ENCODE results near the gene KCNA10. TPM values are rescaled to one million over a fixed set of nuclear protein-coding genes. Genes with fewer than 3 reads are reported as not detected.
"Not testable (repeated sequence)": the region's sequence is repeated elsewhere in the genome, so short reads cannot be mapped to it uniquely, and the experiment has no call there.

Gene KCNA10
- total RNA-seq, 2 experiments from 2014 or later = not detected

- ATAC-seq (peak; percentile 80), DNase-seq (peak; percentile 69)
- Mint-ChIP-seq H3K27me3 (peaks cover 52% of the 10 kb centered on the region), H3K9me3 (ENCODE audit: low read depth) (no peaks in the 10 kb centered on the region), H3K4me3 (peak overlapping the region; percentile 30), H3K4me1 (no peaks in the 10 kb centered on the region), H3K27ac (no peak overlapping the region), H3K36me3 (no peaks in the 10 kb centered on the region)
- CTCF ChIA-PET = interaction anchor here (0.7 to 4.6 kb wide), 21 partner anchors 8 to 305 kb away, joined by 3 to 51 read pairs (median 5); partner anchors contain the start of gene KCNA2
Observed at GRCh38 chr1:110524311-110525248, 5.6 kb upstream of the KCNA10 start.

GRCh38 chr1:110523011-110523410, 4.0 kb upstream of the KCNA10 start:
- Mint-ChIP-seq H3K36me3 (no peaks in the 10 kb centered on the region), H3K27me3 (peaks cover 43% of the 10 kb centered on the region), H3K4me3 (no peak overlapping the region), H3K27ac (no peak overlapping the region), H3K9me3 (ENCODE audit: low read depth) (no peaks in the 10 kb centered on the region), H3K4me1 (no peaks in the 10 kb centered on the region)
- ATAC-seq = no peak
- CTCF ChIA-PET = interaction anchor here (1.0 to 4.6 kb wide), 4 partner anchors 27 to 259 kb away, joined by 3 to 51 read pairs (median 4); no protein-coding TSS in a partner anchor
- DNase-seq = no peak

- no peaks in the 10 kb centered on the region for H3K9me3 Mint-ChIP-seq (ENCODE audit: low read depth)
- H3K4me1 Mint-ChIP-seq = no peaks in the 10 kb centered on the region
- peaks cover 40% of the 10 kb centered on the region for H3K27me3 Mint-ChIP-seq
- H3K36me3 Mint-ChIP-seq = no peaks in the 10 kb centered on the region
- DNase-seq (no peak), ATAC-seq (no peak)
- H3K4me3 Mint-ChIP-seq = no peak overlapping the region
- no peak overlapping the region for H3K27ac Mint-ChIP-seq
- CTCF ChIA-PET = interaction anchor here (1.0 to 4.6 kb wide), 4 partner anchors 27 to 259 kb away, joined by 3 to 51 read pairs (median 4); no protein-coding TSS in a partner anchor
Observed at GRCh38 chr1:110522560-110522959, 3.6 kb upstream of the KCNA10 start.

GRCh38 chr1:110520827-110521226, 1.9 kb upstream of the KCNA10 start:
- H3K27me3 Mint-ChIP-seq = peaks cover 30% of the 10 kb centered on the region

GRCh38 chr1:110515891-110516290, 3.1 kb downstream of the KCNA10 start:
- DNase-seq (no peak), ATAC-seq (no peak)
- H3K4me1 Mint-ChIP-seq = no peaks in the 10 kb centered on the region
- H3K27ac Mint-ChIP-seq = no peak overlapping the region
- H3K36me3 Mint-ChIP-seq = no peaks in the 10 kb centered on the region
- H3K27me3 Mint-ChIP-seq = peaks cover 6% of the 10 kb centered on the region
- no peaks in the 10 kb centered on the region for H3K9me3 Mint-ChIP-seq (ENCODE audit: low read depth)
- no peak overlapping the region for H3K4me3 Mint-ChIP-seq
- CTCF ChIA-PET = interaction anchor here (0.9 kb wide), 1 partner anchor 265 kb away, joined by 3 read pairs; no protein-coding TSS in a partner anchor

More at GRCh38 chr1:110520827-110521226, 1.9 kb upstream of the KCNA10 start:
- ATAC-seq (no peak), DNase-seq (no peak)
- Mint-ChIP-seq H3K36me3 (no peaks in the 10 kb centered on the region), H3K27ac (no peak overlapping the region), H3K4me1 (no peaks in the 10 kb centered on the region), H3K9me3 (ENCODE audit: low read depth) (no peaks in the 10 kb centered on the region), H3K4me3 (no peak overlapping the region)
- CTCF ChIA-PET = interaction anchor here (1.1 to 1.8 kb wide), 4 partner anchors 8 to 472 kb away, joined by 3 to 8 read pairs (median 3); no protein-coding TSS in a partner anchor

GRCh38 chr1:110515041-110515440, 3.9 kb downstream of the KCNA10 start:
- CTCF ChIA-PET = interaction anchor here (0.9 kb wide), 1 partner anchor 266 kb away, joined by 3 read pairs; no protein-coding TSS in a partner anchor
- Mint-ChIP-seq H3K36me3 (no peaks in the 10 kb centered on the region), H3K27ac (no peak overlapping the region), H3K27me3 (no peaks in the 10 kb centered on the region), H3K4me3 (no peak overlapping the region), H3K4me1 (no peaks in the 10 kb centered on the region), H3K9me3 (ENCODE audit: low read depth) (no peaks in the 10 kb centered on the region)
- ATAC-seq (no peak), DNase-seq (no peak)

- CTCF ChIA-PET = interaction anchor here (1.1 to 1.6 kb wide), 3 partner anchors 8 to 43 kb away, joined by 3 to 5 read pairs (median 3); no protein-coding TSS in a partner anchor
- H3K36me3 Mint-ChIP-seq = no peaks in the 10 kb centered on the region
- H3K9me3 Mint-ChIP-seq (ENCODE audit: low read depth) = no peaks in the 10 kb centered on the region
- peaks cover 3% of the 10 kb centered on the region for H3K27me3 Mint-ChIP-seq
- DNase-seq (no peak), ATAC-seq (no peak)
- H3K4me1 Mint-ChIP-seq = no peaks in the 10 kb centered on the region
- H3K4me3 Mint-ChIP-seq = no peak overlapping the region
- H3K27ac Mint-ChIP-seq = no peak overlapping the region
Observed at GRCh38 chr1:110513511-110513910, 5.5 kb downstream of the KCNA10 start.

- DNase-seq (no peak), ATAC-seq (no peak)
- Mint-ChIP-seq H3K9me3 (ENCODE audit: low read depth) (no peaks in the 10 kb centered on the region), H3K27ac (no peak overlapping the region), H3K27me3 (peaks cover 20% of the 10 kb centered on the region), H3K36me3 (no peaks in the 10 kb centered on the region), H3K4me1 (no peaks in the 10 kb centered on the region), H3K4me3 (no peak overlapping the region)
- CTCF ChIA-PET = interaction anchor here (0.7 kb wide), 1 partner anchor 94 kb away, joined by 3 read pairs; no protein-coding TSS in a partner anchor
Observed at GRCh38 chr1:110511436-110511835, 7.5 kb downstream of the KCNA10 start.

- not testable (repeated sequence) for ATAC-seq; H3K9me3 Mint-ChIP-seq (ENCODE audit: low read depth); H3K4me1 Mint-ChIP-seq; H3K4me3 Mint-ChIP-seq; H3K27ac Mint-ChIP-seq; H3K36me3 Mint-ChIP-seq; DNase-seq
- CTCF ChIA-PET = interaction anchor here (0.7 kb wide), 1 partner anchor 95 kb away, joined by 3 read pairs; no protein-coding TSS in a partner anchor
- H3K27me3 Mint-ChIP-seq = peaks cover 22% of the 10 kb centered on the region
Observed at GRCh38 chr1:110510921-110511320, 8.1 kb downstream of the KCNA10 start.

GRCh38 chr1:110509655-110510054, 9.3 kb downstream of the KCNA10 start:
- Mint-ChIP-seq H3K4me1 (no peaks in the 10 kb centered on the region), H3K27ac (no peak overlapping the region), H3K4me3 (no peak overlapping the region), H3K27me3 (peaks cover 22% of the 10 kb centered on the region), H3K36me3 (no peaks in the 10 kb centered on the region), H3K9me3 (ENCODE audit: low read depth) (no peaks in the 10 kb centered on the region)
- DNase-seq = no peak
- CTCF ChIA-PET = interaction anchor here (0.9 kb wide), 1 partner anchor 255 kb away, joined by 4 read pairs; no protein-coding TSS in a partner anchor
- no peak for ATAC-seq

GRCh38 chr1:110508028-110508940, 10.7 kb downstream of the KCNA10 start:
- Mint-ChIP-seq H3K4me3 (no peak overlapping the region), H3K27me3 (peaks cover 25% of the 10 kb centered on the region), H3K36me3 (no peaks in the 10 kb centered on the region), H3K9me3 (ENCODE audit: low read depth) (no peaks in the 10 kb centered on the region), H3K27ac (no peak overlapping the region), H3K4me1 (no peaks in the 10 kb centered on the region)
- CTCF ChIA-PET = interaction anchor here (0.9 to 2.0 kb wide), 3 partner anchors 12 to 257 kb away, joined by 4 to 6 read pairs (median 4); no protein-coding TSS in a partner anchor
- DNase-seq = no peak
- ATAC-seq = no peak

- H3K27me3 Mint-ChIP-seq = peaks cover 36% of the 10 kb centered on the region
- no peaks in the 10 kb centered on the region for H3K36me3 Mint-ChIP-seq
- H3K4me1 Mint-ChIP-seq = no peaks in the 10 kb centered on the region
- CTCF ChIA-PET = interaction anchor here (1.1 kb wide), 1 partner anchor 11 kb away, joined by 3 read pairs; no protein-coding TSS in a partner anchor
- H3K4me3 Mint-ChIP-seq = no peak overlapping the region
- ATAC-seq (no peak), DNase-seq (no peak)
- H3K27ac Mint-ChIP-seq = no peak overlapping the region
- H3K9me3 Mint-ChIP-seq (ENCODE audit: low read depth) = no peaks in the 10 kb centered on the region
Observed at GRCh38 chr1:110506541-110506940, 12.4 kb downstream of the KCNA10 start.

Measured in activated CD8-positive, alpha-beta memory T cell treated with anti-CD3 and anti-CD28 coated beads, Interleukin-2, amount 10 ng/mL, durations not matched to agents 7 days and 5 days (primary cell).